ENCODE results near the gene CCDC24.

DNA sequence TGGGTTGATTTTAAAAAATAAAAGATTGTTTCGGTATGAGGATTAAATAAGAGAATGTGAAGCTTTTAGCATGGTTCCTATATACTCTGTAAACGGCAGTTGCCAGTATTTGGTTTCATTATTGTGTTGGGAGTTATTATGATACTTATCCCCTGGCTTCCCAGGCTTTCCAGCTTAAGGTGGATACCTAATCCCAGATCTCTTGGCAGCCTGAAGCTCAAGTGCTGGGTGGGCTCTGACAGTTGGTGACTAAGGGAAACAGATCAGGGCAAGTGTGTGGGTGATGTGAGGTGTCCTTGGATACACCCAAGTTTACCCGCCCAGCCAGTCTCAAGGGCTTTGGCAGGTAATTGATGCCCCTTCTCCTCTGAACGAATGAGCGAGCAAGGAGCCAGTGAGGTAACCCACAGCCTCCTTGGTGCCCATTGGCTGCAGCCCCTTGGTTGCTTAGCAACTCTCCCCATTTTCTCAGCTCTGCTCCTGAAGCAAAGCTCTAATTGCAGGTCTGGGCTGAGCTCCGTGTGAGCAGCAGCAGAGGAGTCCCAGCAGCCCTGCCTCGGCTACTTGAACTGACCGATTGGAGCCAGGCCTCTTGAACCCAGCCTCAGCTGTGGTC is 38.6 kb upstream of the CCDC24 start:
- TF ChIP-seq, protein P1, sequence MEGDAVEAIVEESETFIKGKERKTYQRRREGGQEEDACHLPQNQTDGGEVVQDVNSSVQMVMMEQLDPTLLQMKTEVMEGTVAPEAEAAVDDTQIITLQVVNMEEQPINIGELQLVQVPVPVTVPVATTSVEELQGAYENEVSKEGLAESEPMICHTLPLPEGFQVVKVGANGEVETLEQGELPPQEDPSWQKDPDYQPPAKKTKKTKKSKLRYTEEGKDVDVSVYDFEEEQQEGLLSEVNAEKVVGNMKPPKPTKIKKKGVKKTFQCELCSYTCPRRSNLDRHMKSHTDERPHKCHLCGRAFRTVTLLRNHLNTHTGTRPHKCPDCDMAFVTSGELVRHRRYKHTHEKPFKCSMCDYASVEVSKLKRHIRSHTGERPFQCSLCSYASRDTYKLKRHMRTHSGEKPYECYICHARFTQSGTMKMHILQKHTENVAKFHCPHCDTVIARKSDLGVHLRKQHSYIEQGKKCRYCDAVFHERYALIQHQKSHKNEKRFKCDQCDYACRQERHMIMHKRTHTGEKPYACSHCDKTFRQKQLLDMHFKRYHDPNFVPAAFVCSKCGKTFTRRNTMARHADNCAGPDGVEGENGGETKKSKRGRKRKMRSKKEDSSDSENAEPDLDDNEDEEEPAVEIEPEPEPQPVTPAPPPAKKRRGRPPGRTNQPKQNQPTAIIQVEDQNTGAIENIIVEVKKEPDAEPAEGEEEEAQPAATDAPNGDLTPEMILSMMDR (conservative IDR thresholded peaks at IDR 0.05; ENCODE audit: low read length): no peak
- TF ChIP-seq EZH2phosphoT487 (IDR thresholded peaks at IDR 0.05; ENCODE audit: borderline replicate concordance, low read depth, low read length): no peak

Data from OCI-LY7 (cell line).